ENCODE data around the gene NRG3.

- no peak for TF ChIP-seq POLR2A (IDR thresholded peaks at IDR 0.05)
- TF ChIP-seq CTCF (IDR thresholded peaks at IDR 0.05): no peak
- TF ChIP-seq EP300 (IDR thresholded peaks at IDR 0.05): no peak
Observed at GRCh38 chr10:82492647-82493046, 617.7 kb downstream of the NRG3 start.

Data from tibial nerve (tissue), 4 donors.